Transverse colon (tissue), 4 donors: ENCODE measurements around the gene BTBD1. TPM values are rescaled to one million over a fixed set of nuclear protein-coding genes. Genes with fewer than 3 reads are reported as not detected.

ENCODE experiments used
- DNase-seq: peaks from one replicate; pipeline ENCODE4 v3.0.0-alpha.2; 2019
- H3K27ac ChIP-seq, 4 donors: fragments of 200-600 bp; sonication (generic); 2 replicates each; pipeline ENCODE4 v1.5.1; 2016 to 2018; ENCODE audit warnings: inconsistent platforms in 4 of 4
- H3K27me3 ChIP-seq: fragments of 200-600 bp; sonication (generic); 2 replicates; pipeline ENCODE4 v1.5.1; 2017; ENCODE audit warnings: inconsistent platforms
- H3K36me3 ChIP-seq, 4 donors: fragments of 200-600 bp; sonication (generic); 2 replicates each; pipeline ENCODE4 v1.5.1; 2017 to 2019; ENCODE audit warnings: inconsistent platforms in 4 of 4
- H3K4me1 ChIP-seq, 4 donors: fragments of 200-600 bp; sonication (generic); 2 replicates each; pipeline ENCODE4 v1.5.1; 2017 to 2020; ENCODE audit warnings: inconsistent platforms in 4 of 4
- H3K4me3 ChIP-seq, 4 donors: fragments of 200-600 bp; sonication (generic); 1 replicate in 1 of 4; 2 replicates in 3 of 4; pipeline versions ENCODE4 v1.5.1 to v1.6.1; 2017 to 2019; ENCODE audit warnings: inconsistent platforms in 4 of 4
- H3K9me3 ChIP-seq, 2 donors: fragments of 200-600 bp; sonication (generic); 2 replicates each; pipeline ENCODE4 v1.5.1; 2017 to 2019; ENCODE audit warnings: inconsistent platforms in 2 of 2
- EP300 ChIP-seq: sonication (generic); formaldehyde crosslinking; IDR thresholded peaks from one replicate; pipeline ENCODE4 v1.6.1; 2017; ENCODE audit warnings: antibody characterized with exemption, low read depth
- POLR2A ChIP-seq: fragments of 450-650 bp; IDR thresholded peaks from one replicate; pipeline ENCODE4 v1.6.1; 2016; ENCODE audit warnings: antibody characterized with exemption, mild to moderate bottlenecking, moderate library complexity
- POLR2AphosphoS5 ChIP-seq, 3 donors: sonication (generic); formaldehyde crosslinking; IDR thresholded peaks; one replicate each; pipeline ENCODE4 v1.6.1; 2016; ENCODE audit warnings: antibody characterized with exemption in 3 of 3
- WGBS, 2 donors: methylation state at CpG; one replicate each; pipeline ENCODE4 v1.1.5; 2018; ENCODE audit warnings: low coverage in 1 of 2; 5-methylcytosine and 5-hydroxymethylcytosine counted together
- in situ Hi-C, 4 donors: fragments of 200-750 bp; cut with MboI; loops; one replicate each; pipeline versions ENCODE4 v1.15.0 to v1.15.1; 2017; ENCODE audit warnings: low sequenced_read_pairs in 3 of 4, low pct_ligation_motif_present in 1 of 4, low pct_unique_long_range_greater_than_20kb in 1 of 4
- intact Hi-C: fragments of 100-400 bp; cut with DNase I; formaldehyde crosslinking; loops from one replicate; pipeline ENCODE4 v1.15.1; 2023; ENCODE audit warnings: low total_unique reads
- total RNA-seq, 4 donors: library from RNA; depleted of rRNA; stranded (reverse); fragments of >200 nt; gene quantifications; one replicate each; pipeline ENCODE4 v1.1.0, GENCODE V29; 2016
- TF ChIP-seq, protein P1 (sequence below), 5 experiments: fragments of 200-600 bp in 3 of 5; fragments of 450-650 bp in 2 of 5; sonication (generic) in 3 of 5; IDR thresholded peaks; 1 replicate in 2 of 5; 2 replicates in 3 of 5; pipeline ENCODE4 v1.5.1; 2016 to 2017; ENCODE audit warnings: antibody characterized with exemption in 5 of 5, inconsistent platforms in 3 of 5, mild to moderate bottlenecking in 2 of 5, moderate library complexity in 1 of 5

BTBD1 gene
- total RNA-seq, 4 donors from 2014 or later = 65.7 to 96.1 (median 74.1) TPM

DNA sequence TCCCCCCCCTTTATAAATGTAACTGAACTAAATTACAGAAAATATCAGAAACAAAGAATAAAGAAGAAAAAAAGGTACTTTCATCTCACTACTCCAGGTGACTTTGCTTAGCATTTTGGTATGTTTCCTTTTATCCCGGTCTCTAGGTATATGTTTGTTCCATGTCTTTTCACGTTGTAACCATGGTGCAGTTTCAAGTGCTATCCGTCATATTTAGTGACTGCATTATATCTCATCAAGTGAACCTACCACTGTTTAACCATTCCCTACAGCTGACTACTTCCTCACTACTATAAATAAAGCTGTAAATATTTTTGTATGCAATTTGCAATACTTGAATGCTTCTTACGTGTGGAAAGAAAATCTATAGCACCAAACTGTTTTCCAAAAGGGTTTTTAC lies 2.2 kb downstream of the BTBD1 start:
- Histone ChIP-seq H3K27ac (peak overlapping the region in 2 of 4 donors; percentile 97), H3K27me3 (no peaks in the 10 kb centered on the region), H3K9me3 (no peaks in the 10 kb centered on the region), H3K4me3 (peak overlapping the region in 3 of 4 donors; percentile 77 to 95 (median 83)), H3K4me1 (peaks cover 26 to 59% (median 50%) of the 10 kb centered on the region in 4 donors), H3K36me3 (no peaks in the 10 kb centered on the region)
- intact Hi-C loops (no loop called here), in situ Hi-C loops (no loop called here)
- 18 to 22% methylated on average over 4 of the region's 4 CpGs for WGBS, 2 donors
- TF ChIP-seq, protein P1, sequence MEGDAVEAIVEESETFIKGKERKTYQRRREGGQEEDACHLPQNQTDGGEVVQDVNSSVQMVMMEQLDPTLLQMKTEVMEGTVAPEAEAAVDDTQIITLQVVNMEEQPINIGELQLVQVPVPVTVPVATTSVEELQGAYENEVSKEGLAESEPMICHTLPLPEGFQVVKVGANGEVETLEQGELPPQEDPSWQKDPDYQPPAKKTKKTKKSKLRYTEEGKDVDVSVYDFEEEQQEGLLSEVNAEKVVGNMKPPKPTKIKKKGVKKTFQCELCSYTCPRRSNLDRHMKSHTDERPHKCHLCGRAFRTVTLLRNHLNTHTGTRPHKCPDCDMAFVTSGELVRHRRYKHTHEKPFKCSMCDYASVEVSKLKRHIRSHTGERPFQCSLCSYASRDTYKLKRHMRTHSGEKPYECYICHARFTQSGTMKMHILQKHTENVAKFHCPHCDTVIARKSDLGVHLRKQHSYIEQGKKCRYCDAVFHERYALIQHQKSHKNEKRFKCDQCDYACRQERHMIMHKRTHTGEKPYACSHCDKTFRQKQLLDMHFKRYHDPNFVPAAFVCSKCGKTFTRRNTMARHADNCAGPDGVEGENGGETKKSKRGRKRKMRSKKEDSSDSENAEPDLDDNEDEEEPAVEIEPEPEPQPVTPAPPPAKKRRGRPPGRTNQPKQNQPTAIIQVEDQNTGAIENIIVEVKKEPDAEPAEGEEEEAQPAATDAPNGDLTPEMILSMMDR (IDR thresholded peaks at IDR 0.05) = no peak
- TF ChIP-seq EP300 (no peak), POLR2AphosphoS5 (IDR thresholded peaks at IDR 0.05) (no peak), POLR2A (no peak)
- DNase-seq = no peak

DNA sequence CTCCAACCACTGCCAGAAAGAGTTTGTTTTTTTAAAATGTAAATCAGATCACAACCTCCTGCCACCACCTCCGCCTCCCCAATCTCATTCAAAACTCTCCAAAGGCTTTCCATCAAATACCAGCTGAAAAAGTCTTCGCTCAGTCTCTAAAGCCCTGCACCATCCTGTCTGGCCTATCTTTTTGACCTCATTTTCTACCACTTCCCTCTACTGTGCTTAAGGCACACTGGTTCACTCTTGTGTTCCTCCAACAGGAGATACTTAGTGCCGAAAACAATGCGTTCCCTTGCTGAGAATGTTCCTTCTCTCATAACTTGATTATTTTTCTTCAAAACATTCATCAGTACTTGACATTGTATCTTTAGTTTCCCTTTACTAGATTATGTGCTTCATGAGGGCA lies 3.5 kb downstream of the BTBD1 start:
- Histone ChIP-seq H3K27me3 (no peaks in the 10 kb centered on the region), H3K4me1 (peaks cover 26 to 60% (median 50%) of the 10 kb centered on the region in 4 donors), H3K36me3 (no peaks in the 10 kb centered on the region), H3K9me3 (no peaks in the 10 kb centered on the region), H3K4me3 (peak overlapping the region in 1 of 4 donors; percentile 95), H3K27ac (peak overlapping the region in 2 of 4 donors; percentile 20 to 26)
- DNase-seq = no peak
- TF ChIP-seq, protein P1 (IDR thresholded peaks at IDR 0.05) = no peak
- TF ChIP-seq EP300 (no peak), POLR2AphosphoS5 (IDR thresholded peaks at IDR 0.05) (no peak), POLR2A (no peak)
- in situ Hi-C loops (no loop called here), intact Hi-C loops (no loop called here)
- WGBS, 2 donors = 72 to 94% methylated on average over 4 of the region's 4 CpGs

DNA sequence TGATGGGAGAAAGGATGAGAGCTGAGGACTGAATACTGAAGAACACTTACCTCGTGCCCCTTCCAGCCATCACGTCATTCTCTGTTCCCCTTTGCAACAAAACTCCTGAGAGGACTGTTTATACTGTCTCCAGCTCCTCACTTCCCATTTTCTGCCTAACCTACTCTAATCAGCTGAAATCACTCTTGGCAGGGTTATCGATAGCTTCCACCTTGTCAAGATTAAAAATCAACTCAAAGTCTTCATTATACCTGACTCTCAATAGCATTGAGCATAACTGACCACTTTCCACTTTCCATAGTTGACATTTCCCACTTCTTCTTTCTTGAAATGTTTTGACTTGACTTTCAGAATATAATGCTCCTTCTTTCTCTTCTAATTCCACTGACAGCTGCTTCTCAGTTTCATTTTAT lies 4.3 kb downstream of the BTBD1 start:
- in situ Hi-C loops = no loop called here

DNA sequence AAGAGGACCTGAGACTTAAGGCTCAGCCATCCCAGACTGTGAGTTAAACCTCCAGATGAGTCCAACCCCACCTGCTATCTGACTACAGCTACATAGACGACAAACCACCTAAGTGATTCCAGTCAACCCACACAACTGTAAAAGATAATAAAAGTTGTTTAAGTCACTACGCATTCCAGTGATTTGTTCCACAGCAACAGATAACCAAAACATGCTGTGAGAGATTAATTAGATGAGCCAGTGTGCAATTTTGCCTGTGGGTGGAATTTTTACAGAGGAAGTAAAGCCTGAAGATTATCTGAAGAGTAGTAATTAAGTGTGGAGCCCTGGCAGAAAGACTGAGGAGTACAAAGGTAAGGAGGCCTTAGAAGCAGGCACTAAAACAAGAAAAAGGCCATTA lies 5.4 kb downstream of the BTBD1 start:
- H3K27me3 ChIP-seq = no peaks in the 10 kb centered on the region
- peaks cover 29 to 75% (median 54%) of the 10 kb centered on the region in 4 donors for H3K4me1 ChIP-seq
- 20% methylated on average over 2 of the region's 2 CpGs; no CpG with 5 or more reads in 1 of the 2 donors for WGBS, 2 donors
- intact Hi-C loops (no loop called here), in situ Hi-C loops (no loop called here)
- DNase-seq = no peak
- no peaks in the 10 kb centered on the region for H3K9me3 ChIP-seq
- TF ChIP-seq EP300 (no peak), POLR2A (no peak), POLR2AphosphoS5 (IDR thresholded peaks at IDR 0.05) (no peak)
- TF ChIP-seq, protein P1 (IDR thresholded peaks at IDR 0.05) = no peak
- peak overlapping the region in 2 of 4 donors; percentile 10 to 32 for H3K27ac ChIP-seq
- no peak overlapping the region for H3K4me3 ChIP-seq
- H3K36me3 ChIP-seq = peaks cover 0 to 5% (median 0%) of the 10 kb centered on the region in 4 donors

More for the DNA sequence above, 4.3 kb downstream of the BTBD1 start:
- intact Hi-C loops = no loop called here
- no peak for DNase-seq
- H3K4me1 ChIP-seq = peaks cover 29 to 68% (median 53%) of the 10 kb centered on the region in 4 donors
- H3K27me3 ChIP-seq = no peaks in the 10 kb centered on the region
- no peak overlapping the region for H3K4me3 ChIP-seq
- TF ChIP-seq POLR2AphosphoS5 (IDR thresholded peaks at IDR 0.05) = no peak
- H3K36me3 ChIP-seq = no peaks in the 10 kb centered on the region
- 31 to 45% methylated on average over 3 of the region's 3 CpGs for WGBS, 2 donors
- H3K27ac ChIP-seq = peak overlapping the region in 2 of 4 donors; percentile 10 to 32
- no peaks in the 10 kb centered on the region for H3K9me3 ChIP-seq
